HCT116 (cell line): Measurements from ENCODE around the gene SHC2. TPM values are rescaled to one million over a fixed set of nuclear protein-coding genes. Genes with fewer than 3 reads are reported as not detected.

Source experiments
- ATAC-seq: fragments of 200-7000 bp; cut with Tn5 transposase; 2 replicates; pipeline ENCODE4 v1.9.1; 2020; ENCODE audit warnings: mild to moderate bottlenecking, moderate library complexity
- BruUV-seq: library from RNA; stranded (reverse); fragments of 400-500 nt; replicated peaks from 2 replicates; lab custom pipeline; 2021; lab: Mats Ljungman, UMichigan
- CTCF ChIA-PET: fragments of 300-600 bp; sonication (Branson Sonifier 250); formaldehyde crosslinking; loops from one replicate; lab custom pipeline; 2021; ENCODE audit warnings: antibody characterized with exemption; lab: Charles Lee
- POLR2A ChIA-PET: fragments of 300-600, 350-600 bp; sonication (Branson Sonifier 250); formaldehyde crosslinking; loops from one replicate; lab custom pipeline; 2021; ENCODE audit warnings: antibody characterized with exemption; lab: Charles Lee
- RAD21 ChIA-PET, 2 experiments: fragments of 300-600 bp; sonication (Branson Sonifier 250); formaldehyde crosslinking; loops; one replicate each; lab custom pipeline; 2023; ENCODE audit warnings: low total read pairs in 2 of 2; ENCODE audit not compliant: uncharacterized antibody in 2 of 2, unreplicated experiment in 2 of 2, low non-redundant PET in 1 of 2; lab: Charles Lee
- DNase-seq: peaks from one replicate; pipeline ENCODE4 v3.0.0-alpha.2; 2010; ENCODE audit warnings: low read depth, low spot score
- H2AFZ ChIP-seq: fragments of 200-600 bp; shearing (Covaris generic), sonication (generic); 2 replicates; pipeline ENCODE4 v1.6.1; 2017; ENCODE audit warnings: low read depth, mixed run types, mixed read lengths, antibody characterized with exemption, low read length; ENCODE audit not compliant: poor library complexity, severe bottlenecking
- H3K27ac ChIP-seq: 2 replicates; pipeline ENCODE4 v1.5.1; 2012; ENCODE audit warnings: low read depth, low read length
- H3K27me3 ChIP-seq: fragments of 200-600 bp; sonication (generic); 2 replicates; pipeline ENCODE4 v1.6.1; 2016; ENCODE audit warnings: mixed run types, low read length, mixed read lengths; ENCODE audit not compliant: insufficient read depth
- H3K36me3 ChIP-seq, 2 experiments: fragments of 200-500 bp in 1 of 2; fragments of 200-600 bp in 1 of 2; sonication (Bioruptor generic) in 1 of 2; sonication (generic) in 1 of 2; 2 replicates each; pipeline versions ENCODE4 v1.5.1 to v1.6.1; 2014 to 2016; ENCODE audit warnings: low read length in 2 of 2, inconsistent platforms in 1 of 2, mixed read lengths in 1 of 2, mixed run types in 1 of 2; ENCODE audit not compliant: insufficient read depth in 2 of 2, control insufficient read depth in 1 of 2
- H3K4me1 ChIP-seq, 2 experiments: fragments of 200-600 bp in 1 of 2; sonication (generic) in 1 of 2; 2 replicates each; pipeline versions ENCODE4 v1.5.1 to v1.6.1; 2012 to 2017; ENCODE audit warnings: low read length in 2 of 2, inconsistent platforms in 1 of 2, mild to moderate bottlenecking in 1 of 2, mixed read lengths in 1 of 2, mixed run types in 1 of 2, moderate library complexity in 1 of 2; ENCODE audit not compliant: insufficient read depth in 2 of 2, control insufficient read depth in 1 of 2
- H3K4me2 ChIP-seq: fragments of 200-600 bp; sonication (generic); 2 replicates; pipeline ENCODE4 v1.6.1; 2017; ENCODE audit warnings: mixed run types, low read length, mixed read lengths
- H3K4me3 ChIP-seq, 2 experiments: fragments of 200-600 bp in 1 of 2; sonication (generic) in 1 of 2; replicated peaks in 1 of 2; 2 replicates each; pipeline ENCODE4 v1.5.1; 2011 to 2016; ENCODE audit warnings: low read length in 2 of 2, control low read depth in 1 of 2, low read depth in 1 of 2, mild to moderate bottlenecking in 1 of 2, mixed read lengths in 1 of 2, mixed run types in 1 of 2
- H3K79me2 ChIP-seq: fragments of 200-600 bp; sonication (generic); 2 replicates; pipeline ENCODE4 v1.6.1; 2017; ENCODE audit warnings: mild to moderate bottlenecking, mixed run types, low read length, moderate library complexity, mixed read lengths; ENCODE audit not compliant: insufficient read depth
- H3K9ac ChIP-seq: fragments of 200-600 bp; sonication (generic); 2 replicates; pipeline ENCODE4 v1.6.1; 2016; ENCODE audit warnings: low read length, mixed read lengths
- H3K9me2 ChIP-seq: fragments of 200-600 bp; sonication (generic), shearing (Covaris generic); 2 replicates; pipeline ENCODE4 v1.6.1; 2017; ENCODE audit warnings: mixed run types, mild to moderate bottlenecking, moderate library complexity; ENCODE audit not compliant: insufficient read depth
- H3K9me3 ChIP-seq, 2 experiments: fragments of 200-500 bp in 1 of 2; fragments of 200-600 bp in 1 of 2; sonication (Bioruptor generic) in 1 of 2; sonication (generic) in 1 of 2; 2 replicates each; pipeline ENCODE4 v1.6.1; 2014 to 2017; ENCODE audit warnings: low read length in 2 of 2, mixed read lengths in 2 of 2, inconsistent platforms in 1 of 2, low read depth in 1 of 2, mild to moderate bottlenecking in 1 of 2, mixed run types in 1 of 2, moderate library complexity in 1 of 2; ENCODE audit not compliant: control insufficient read depth in 1 of 2, insufficient read depth in 1 of 2
- H4K20me1 ChIP-seq: fragments of 200-600 bp; sonication (generic), shearing (Covaris generic); 2 replicates; pipeline ENCODE4 v1.6.1; 2017; ENCODE audit warnings: mixed run types, mild to moderate bottlenecking, moderate library complexity; ENCODE audit not compliant: insufficient read depth
- CEBPB ChIP-seq: IDR thresholded peaks from 2 replicates; pipeline ENCODE4 v1.6.1; 2012; ENCODE audit warnings: low read depth
- CTCF ChIP-seq, 3 experiments: fragments of 200-600 bp in 1 of 3; sonication (generic) in 1 of 3; IDR thresholded peaks in 2 of 3; conservative IDR thresholded peaks in 1 of 3; 2 replicates each; pipeline ENCODE4 v1.5.1; 2012 to 2017; ENCODE audit warnings: low read depth in 2 of 3, low read length in 2 of 3, antibody characterized with exemption in 1 of 3, borderline replicate concordance in 1 of 3, control low read depth in 1 of 3, mild to moderate bottlenecking in 1 of 3, mixed read lengths in 1 of 3, mixed run types in 1 of 3, moderate library complexity in 1 of 3; ENCODE audit not compliant: insufficient read depth in 1 of 3
- EGR1 ChIP-seq: IDR thresholded peaks from 2 replicates; pipeline ENCODE4 v1.6.1; 2012; ENCODE audit warnings: low read depth
- ELF1 ChIP-seq: IDR thresholded peaks from 2 replicates; pipeline ENCODE4 v1.6.1; 2012; ENCODE audit warnings: low read depth, borderline replicate concordance
- EZH2 ChIP-seq: fragments of 200-600 bp; sonication (generic); IDR thresholded peaks from 2 replicates; pipeline ENCODE4 v1.6.1; 2017; ENCODE audit warnings: antibody characterized with exemption, mixed run types
- EZH2phosphoT487 ChIP-seq: fragments of 200-600 bp; IDR thresholded peaks from 2 replicates; pipeline ENCODE4 v1.6.1; 2018; ENCODE audit warnings: antibody characterized with exemption, borderline replicate concordance
- FOSL1 ChIP-seq: IDR thresholded peaks from 2 replicates; pipeline ENCODE4 v1.6.1; 2012; ENCODE audit warnings: low read depth
- JUND ChIP-seq: IDR thresholded peaks from 2 replicates; pipeline ENCODE4 v1.6.1; 2012
- MAX ChIP-seq: IDR thresholded peaks from 2 replicates; pipeline ENCODE4 v1.6.1; 2012
- POLR2A ChIP-seq: IDR thresholded peaks from 2 replicates; pipeline ENCODE4 v1.7.0; 2011; ENCODE audit warnings: borderline replicate concordance; ENCODE audit not compliant: insufficient read depth, insufficient read length; ENCODE audit errors: extremely low read depth
- RAD21 ChIP-seq: IDR thresholded peaks from 2 replicates; pipeline ENCODE4 v1.6.1; 2012; ENCODE audit warnings: low read depth, mild to moderate bottlenecking
- REST ChIP-seq: IDR thresholded peaks from 2 replicates; pipeline ENCODE4 v1.6.1; 2012; ENCODE audit warnings: low read depth
- SIN3A ChIP-seq: IDR thresholded peaks from 2 replicates; pipeline ENCODE4 v1.6.1; 2012; ENCODE audit warnings: low read depth
- SP1 ChIP-seq: IDR thresholded peaks from 2 replicates; pipeline ENCODE4 v1.6.1; 2012; ENCODE audit warnings: low read depth
- SRF ChIP-seq: IDR thresholded peaks from 2 replicates; pipeline ENCODE4 v1.6.1; 2012; ENCODE audit warnings: low read depth
- ZFX ChIP-seq: fragments of 450-650 bp; IDR thresholded peaks from 2 replicates; pipeline ENCODE4 v1.6.1; 2017
- intact Hi-C: fragments of 100-400 bp; cut with micrococcal nuclease; formaldehyde crosslinking; loops from 2 replicates; pipeline ENCODE4 v1.10.0; 2022
- total RNA-seq: library from RNA; stranded (reverse); gene quantifications from one replicate; pipeline ENCODE4 v1.2.1, GENCODE V29; 2021; ENCODE audit not compliant: unreplicated experiment

SHC2 gene
- total RNA-seq, 1 experiment from 2014 or later = 2.5 TPM

GRCh38 chr19:369876-370275 lies 91.0 kb downstream of the SHC2 start:
- TF ChIP-seq CTCF (IDR thresholded peaks at IDR 0.05 in 2 of 3, conservative IDR thresholded peaks at IDR 0.05 in 1 of 3; ENCODE audit: borderline replicate concordance in 1 of 3, insufficient read depth in 1 of 3, low read depth in 2 of 3, low read length in 2 of 3) (no peak), CEBPB (no peak)
- no peak overlapping the region for H3K27ac ChIP-seq
- no peaks in the 10 kb centered on the region for H4K20me1 ChIP-seq
- no peak for ATAC-seq
- no peaks in the 10 kb centered on the region for H3K36me3 ChIP-seq
- H3K9me3 ChIP-seq = no peaks in the 10 kb centered on the region
- no peak for DNase-seq
- no TSS peak for BruUV-seq
- no peak overlapping the region for H3K9ac ChIP-seq
- H3K27me3 ChIP-seq = no peaks in the 10 kb centered on the region
- no peaks in the 10 kb centered on the region for H3K9me2 ChIP-seq
- intact Hi-C loops = no loop called here
- H3K4me1 ChIP-seq = peaks cover 3 to 5% of the 10 kb centered on the region in 2 experiments; a peak in 2 of 4 replicates
- H3K4me3 ChIP-seq = no peak overlapping the region
- no peaks in the 10 kb centered on the region for H3K79me2 ChIP-seq
- no peak overlapping the region for H2AFZ ChIP-seq
- ChIA-PET POLR2A (no interaction called here), CTCF (no interaction called here), RAD21 (no interaction called here)
- no peak overlapping the region for H3K4me2 ChIP-seq

- H3K79me2 ChIP-seq = no peaks in the 10 kb centered on the region
- no peak overlapping the region for H3K4me2 ChIP-seq
- no peaks in the 10 kb centered on the region for H4K20me1 ChIP-seq
- no peaks in the 10 kb centered on the region for H3K9me2 ChIP-seq
- POLR2A ChIA-PET = no interaction called here
- no peak overlapping the region for H3K4me3 ChIP-seq
- no peaks in the 10 kb centered on the region for H3K36me3 ChIP-seq
- no peak overlapping the region for H3K9ac ChIP-seq
- H3K9me3 ChIP-seq = no peaks in the 10 kb centered on the region
- H3K4me1 ChIP-seq = peaks cover 3 to 5% of the 10 kb centered on the region in 2 experiments; a peak in 2 of 4 replicates
- RAD21 ChIA-PET = no interaction called here
- BruUV-seq = no TSS peak
- no peak overlapping the region for H3K27ac ChIP-seq
- ATAC-seq = no peak
- no peak for DNase-seq
- H3K27me3 ChIP-seq = no peaks in the 10 kb centered on the region
- CTCF ChIA-PET = no interaction called here
- intact Hi-C loops = no loop called here
- no peak overlapping the region for H2AFZ ChIP-seq
- TF ChIP-seq ZFX (no peak), REST (no peak), EZH2phosphoT487 (no peak), RAD21 (no peak), JUND (no peak), CEBPB (no peak), FOSL1 (no peak), EGR1 (no peak), SIN3A (no peak), MAX (no peak), SRF (no peak), ELF1 (no peak), SP1 (no peak), POLR2A (no peak), EZH2 (no peak)
These were observed 91.6 kb downstream of the SHC2 start for GRCh38 chr19:369256-369655.
